NK-92 (cell line): ENCODE results near the gene ARSB.
"Not testable (repeated sequence)": the region's sequence is repeated elsewhere in the genome, so short reads cannot be mapped to it uniquely, and the experiment has no call there.

Experiments
- DNase-seq: peaks from one replicate; lab custom pipeline; 2025; ENCODE audit not compliant: unreplicated experiment; lab: John Stamatoyannopoulos, UW

ARSB gene

GRCh38 chr5:78905084-78905938 lies 79.8 kb downstream of the ARSB start:
- DNase-seq = no peak

DNA sequence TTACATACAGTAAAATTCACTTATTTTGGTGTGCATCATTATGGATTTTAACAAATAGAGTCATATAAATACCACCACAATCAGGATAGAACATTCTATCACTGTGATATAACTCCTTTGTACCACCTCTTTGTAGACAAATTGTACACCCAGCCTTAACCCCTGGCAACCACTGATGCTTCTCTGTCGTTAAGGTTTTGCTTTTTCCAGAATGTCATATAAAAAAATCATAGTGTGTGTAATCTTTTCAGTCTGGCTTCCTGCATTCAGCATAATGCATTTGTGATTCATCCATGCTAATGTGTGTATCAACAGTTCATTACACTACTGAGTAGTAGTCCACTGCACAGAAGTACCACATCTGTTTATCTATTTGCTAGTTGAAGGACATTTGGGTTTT lies 81.2 kb downstream of the ARSB start:
- no peak for DNase-seq

DNA sequence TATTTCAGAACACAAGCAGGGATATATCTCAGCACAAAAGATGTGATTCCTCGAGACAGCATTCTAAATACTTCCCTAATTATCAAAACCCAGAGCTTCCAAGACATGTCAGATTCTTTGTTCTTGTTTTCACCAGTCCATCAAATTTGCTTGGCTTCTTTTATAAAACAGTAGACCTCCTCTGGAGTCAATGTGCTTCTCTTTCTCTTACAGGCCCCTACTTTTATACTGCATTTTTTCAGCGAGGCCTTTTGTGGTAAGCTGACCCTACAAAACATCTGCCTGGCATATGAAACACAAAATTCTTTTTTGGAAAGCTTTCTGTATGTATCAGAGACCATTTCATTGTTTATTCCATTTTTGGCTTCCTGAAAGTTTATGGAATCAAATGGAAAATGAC lies 81.8 kb downstream of the ARSB start:
- no peak for DNase-seq

DNA sequence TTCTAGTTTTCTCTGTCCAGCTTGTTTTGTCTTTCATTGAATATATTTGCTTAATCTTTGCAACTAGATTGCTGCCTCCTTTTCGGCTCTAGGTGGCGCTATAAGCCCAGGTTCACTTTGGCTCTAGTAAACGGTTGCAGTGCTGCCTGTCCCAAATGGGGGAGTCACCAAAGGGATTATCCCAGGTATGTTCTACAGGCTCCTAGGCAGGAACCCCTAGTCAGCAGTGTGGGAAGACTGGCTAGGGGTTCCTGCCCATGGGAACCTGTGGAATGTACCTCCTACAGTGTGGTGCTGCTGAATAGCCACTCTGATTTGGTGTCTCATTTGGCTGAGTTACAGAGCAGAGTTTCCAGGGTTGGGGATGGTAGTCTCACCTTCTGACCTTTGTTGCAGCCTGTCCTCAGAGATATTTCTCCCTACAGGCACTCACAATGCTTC lies 85.2 kb downstream of the ARSB start:
- DNase-seq = no peak

DNA sequence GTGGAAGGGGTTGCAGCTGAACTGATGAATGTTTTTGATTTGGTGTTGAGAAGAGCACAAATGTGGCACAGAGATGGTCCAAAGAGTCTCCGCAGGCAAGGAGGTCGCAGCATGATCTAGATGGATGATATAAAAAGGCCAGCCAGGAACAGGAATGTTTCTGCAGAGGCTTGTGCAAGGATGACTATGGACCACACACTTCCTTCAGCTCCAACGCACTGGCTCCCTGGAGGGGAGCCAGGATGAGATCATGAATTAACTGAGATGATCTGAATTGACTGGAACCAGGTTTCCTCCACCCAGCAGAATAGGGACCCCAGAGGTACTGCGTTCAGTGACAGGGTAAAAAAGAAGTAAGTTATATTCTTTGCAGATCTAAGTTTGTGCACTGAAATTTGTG lies 89.0 kb downstream of the ARSB start:
- no peak for DNase-seq

GRCh38 chr5:78895616-78896015 lies 89.5 kb downstream of the ARSB start:
- DNase-seq = no peak

- DNase-seq = no peak
Observed at GRCh38 chr5:78893940-78894677, 91.0 kb downstream of the ARSB start.

- DNase-seq = no peak
Observed at GRCh38 chr5:78890667-78891379, 94.3 kb downstream of the ARSB start.

- DNase-seq = no peak
Observed at GRCh38 chr5:78889369-78890140, 95.6 kb downstream of the ARSB start.

DNA sequence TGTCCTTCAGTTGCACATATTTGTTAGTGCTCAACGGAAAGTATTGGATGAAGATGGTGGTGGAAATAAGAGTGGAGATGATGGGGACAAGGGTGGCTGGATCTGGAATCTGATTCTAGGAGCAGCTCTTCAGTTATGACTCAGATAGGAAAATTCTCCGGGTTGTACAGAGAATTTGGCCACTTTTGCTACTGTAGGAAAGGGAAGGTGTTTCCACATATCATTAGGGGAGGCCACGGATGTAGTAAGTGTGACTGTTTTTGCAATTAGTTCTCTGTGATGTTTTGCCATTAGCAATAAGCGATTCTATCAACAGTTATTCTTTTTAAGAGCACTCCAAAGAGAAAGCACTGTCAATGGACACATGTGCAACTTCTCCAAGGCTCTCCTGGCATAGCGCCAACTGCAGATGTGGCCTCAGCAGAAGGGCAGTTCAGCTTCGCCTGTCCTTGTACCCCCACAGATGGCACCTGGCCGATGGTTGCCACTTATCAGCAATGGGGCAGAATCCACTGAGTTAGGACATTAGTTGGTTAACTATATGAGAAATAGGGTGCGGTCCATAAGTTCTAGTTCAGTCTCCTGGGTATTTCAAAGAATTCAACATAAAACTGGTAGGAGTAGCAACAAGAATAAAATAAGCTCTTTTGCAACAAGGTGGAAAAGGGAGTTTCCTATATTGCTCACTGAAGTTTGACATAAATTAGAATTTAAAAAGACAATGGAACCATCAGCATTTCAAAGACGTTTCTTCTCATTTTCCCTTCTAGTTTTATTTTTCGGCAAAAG lies 96.3 kb downstream of the ARSB start:
- no peak for DNase-seq

DNA sequence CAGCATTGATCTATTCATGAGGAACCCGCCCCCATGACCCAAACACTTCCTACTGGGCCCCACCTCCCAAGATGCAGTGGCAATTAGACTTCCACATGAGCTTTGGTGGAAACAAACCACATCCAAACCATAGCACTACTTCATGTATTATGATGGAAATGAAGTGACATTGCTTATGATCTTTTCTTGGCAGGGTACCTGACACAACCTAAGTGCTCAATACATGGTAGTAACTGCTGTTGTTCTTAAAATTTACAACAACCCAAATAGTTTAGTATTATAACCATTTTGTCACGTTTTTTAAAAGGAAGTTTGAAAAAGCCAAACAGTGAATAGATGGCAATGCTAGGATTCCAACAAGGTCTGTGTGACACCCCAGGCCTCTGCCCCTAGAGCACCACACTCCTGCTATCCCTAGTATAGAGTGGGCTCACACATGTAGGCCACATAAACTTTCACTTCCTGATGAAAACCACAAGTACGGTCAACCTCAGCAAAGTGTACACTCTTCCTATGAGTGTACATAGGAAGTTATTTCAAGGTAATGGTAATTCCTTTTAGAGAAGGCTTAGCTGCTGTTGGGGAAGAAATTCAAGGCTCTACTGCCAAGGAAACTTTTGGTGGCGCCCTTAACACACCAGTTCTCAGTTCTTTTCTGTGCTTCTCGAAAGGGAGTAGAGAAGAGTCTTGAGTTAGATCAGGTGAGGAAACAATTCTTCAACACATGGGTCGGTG lies 97.6 kb downstream of the ARSB start:
- no peak for DNase-seq

GRCh38 chr5:78886341-78887230 lies 98.5 kb downstream of the ARSB start:
- no peak for DNase-seq

DNA sequence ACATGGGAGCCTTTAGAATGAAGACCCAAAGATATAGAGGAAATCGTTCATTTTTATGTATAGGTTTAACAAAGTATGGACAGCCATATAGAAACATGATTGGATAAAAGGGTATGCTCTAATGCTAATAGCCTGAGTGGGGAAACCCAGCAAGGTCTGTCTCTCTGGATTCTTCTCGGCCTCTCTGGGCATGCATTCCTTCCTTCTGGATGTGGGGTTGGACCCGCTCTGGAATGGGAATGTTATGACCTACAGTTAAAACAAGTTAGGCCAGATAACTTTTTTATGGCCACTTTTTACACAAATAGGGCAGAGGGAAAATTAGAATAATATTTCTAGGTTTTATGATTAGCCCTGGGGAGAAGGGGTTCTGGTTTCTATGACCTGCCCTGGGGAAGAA lies 103.2 kb downstream of the ARSB start:
- no peak for DNase-seq

GRCh38 chr5:78879516-78879915 lies 105.6 kb downstream of the ARSB start:
- DNase-seq = no peak

- DNase-seq = not testable (repeated sequence)
Observed at GRCh38 chr5:78866076-78866475, 119.0 kb downstream of the ARSB start.

- no peak for DNase-seq
Observed at GRCh38 chr5:78858364-78858763, 126.7 kb downstream of the ARSB start.

- no peak for DNase-seq
Observed at GRCh38 chr5:78855026-78855425, 130.1 kb downstream of the ARSB start.

DNA sequence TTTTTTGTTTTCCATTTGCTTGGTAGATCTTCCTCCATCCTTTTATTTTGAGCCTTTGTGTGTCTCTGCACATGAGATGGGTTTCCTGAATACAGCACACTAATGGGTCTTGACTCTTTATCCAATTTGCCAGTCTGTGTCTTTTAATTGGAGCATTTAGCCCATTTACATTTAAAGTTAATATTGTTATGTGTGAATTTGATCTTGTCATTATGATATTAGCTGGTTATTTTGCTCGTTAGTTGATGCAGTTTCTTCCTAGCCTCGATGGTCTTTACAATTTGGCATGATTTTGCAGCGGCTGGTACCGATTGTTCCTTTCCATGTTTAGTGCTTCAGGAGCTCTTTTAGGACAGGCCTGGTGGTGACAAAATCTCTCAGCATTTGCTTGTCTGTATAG lies 133.2 kb downstream of the ARSB start:
- not testable (repeated sequence) for DNase-seq
